Measurements from ENCODE around the gene STPG1. TPM values are rescaled to one million over a fixed set of nuclear protein-coding genes. Genes with fewer than 3 reads are reported as not detected.
A peak's percentile ranks its signal among the peaks of the same experiment; 100 is the strongest.
"Not testable (repeated sequence)": the region's sequence is repeated elsewhere in the genome, so short reads cannot be mapped to it uniquely, and the experiment has no call there.

The STPG1 gene, protein sequence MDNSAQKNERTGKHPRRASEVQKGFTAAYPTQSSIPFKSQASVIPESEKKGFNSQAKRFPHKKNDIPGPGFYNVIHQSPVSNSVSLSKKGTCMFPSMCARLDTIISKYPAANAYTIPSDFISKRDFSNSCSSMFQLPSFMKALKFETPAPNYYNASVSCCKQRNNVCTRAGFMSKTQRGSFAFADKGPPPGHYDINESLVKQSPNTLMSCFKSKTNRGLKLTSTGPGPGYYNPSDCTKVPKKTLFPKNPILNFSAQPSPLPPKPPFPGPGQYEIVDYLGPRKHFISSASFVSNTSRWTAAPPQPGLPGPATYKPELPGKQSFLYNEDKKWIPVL
- 3.8 and 5.0 TPM in 2 replicates for total RNA-seq

DNA sequence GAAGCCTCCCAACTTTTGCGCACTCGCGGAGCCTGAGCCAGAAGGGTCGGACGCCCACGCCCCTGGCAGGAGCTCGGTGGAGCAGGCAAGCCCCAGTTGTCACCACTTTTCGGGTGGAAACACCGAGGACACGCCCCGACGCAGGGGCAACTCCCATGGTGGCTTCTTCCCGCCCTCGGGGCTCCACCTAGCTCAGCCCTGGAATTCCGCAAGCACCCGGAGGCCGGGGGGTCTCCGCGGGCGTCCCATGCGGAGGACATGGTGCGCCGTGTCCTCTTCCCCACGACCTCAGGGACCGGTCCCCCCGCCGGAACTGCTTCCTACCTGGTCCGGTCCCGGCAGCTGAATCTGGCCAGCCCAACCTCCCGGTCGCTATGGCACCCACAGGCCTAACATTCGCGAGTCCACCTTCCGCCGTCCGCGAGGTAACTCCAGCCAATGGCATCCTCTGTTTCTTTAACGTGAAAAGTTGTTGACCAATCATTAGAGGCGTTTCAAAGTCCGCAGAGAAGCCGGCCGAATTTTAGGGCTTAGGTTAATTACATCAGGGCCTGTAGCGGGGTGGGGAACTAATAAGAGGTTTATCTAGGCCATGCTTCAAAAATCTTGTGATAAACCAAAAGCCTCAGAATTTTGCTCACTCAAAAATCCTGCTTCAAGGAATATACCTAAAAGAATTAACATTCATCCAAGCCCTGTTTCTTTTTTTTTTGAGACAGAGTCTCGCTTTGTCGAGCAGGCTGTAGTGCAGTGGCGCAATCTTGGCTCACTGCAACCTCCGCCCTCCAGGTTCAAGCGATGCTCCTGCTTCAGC is at the start of gene STPG1:
TSS of gene STPG1 (minus strand) at position 433 of the 814 bp plus-strand sequence. CDS start 12,394 bp downstream, outside the sequence.
- DNase-seq: peak; percentile 95
- Mint-ChIP-seq H3K9me3 (no peaks in the 10 kb centered on the region), H3K27me3 (no peaks in the 10 kb centered on the region), H3K27ac (peak within 1 kb of the TSS; percentile 87), H3K4me1 (peaks cover 43% of the 10 kb centered on the region), H3K36me3 (ENCODE audit: low read depth) (peaks cover 2% of the 10 kb centered on the region), H3K4me3 (peak within 1 kb of the TSS; percentile 89)
- intact Hi-C loops (cut with micrococcal nuclease): loop anchor here (2.0 kb wide), 1 partner anchor 21 kb away; no protein-coding TSS in a partner anchor

DNA sequence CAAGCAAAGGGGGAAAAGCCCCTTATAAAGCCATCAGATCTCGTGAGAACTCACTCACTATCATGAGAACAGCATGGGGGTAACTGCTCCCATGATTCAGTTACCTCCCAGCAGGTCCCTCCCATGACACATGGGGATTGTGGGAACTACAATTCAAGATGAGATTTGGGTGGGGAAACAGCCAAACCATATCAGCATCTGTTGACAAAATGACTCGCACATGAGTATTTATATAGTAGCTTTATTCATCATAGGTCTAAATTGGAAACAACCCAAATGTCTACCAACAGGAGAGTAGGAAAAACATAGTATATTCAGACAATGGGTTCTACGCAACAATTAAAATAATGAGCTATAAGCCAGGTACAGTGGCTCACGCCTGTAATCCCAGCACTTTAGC is 48.5 kb upstream of the STPG1 start:
- Mint-ChIP-seq H3K36me3 (ENCODE audit: low read depth) (peaks cover 66% of the 10 kb centered on the region), H3K4me1 (peaks cover 14% of the 10 kb centered on the region)
- H3K27ac Mint-ChIP-seq; intact Hi-C loops (cut with micrococcal nuclease); H3K27me3 Mint-ChIP-seq; H3K4me3 Mint-ChIP-seq; DNase-seq; H3K9me3 Mint-ChIP-seq: not testable (repeated sequence)

DNA sequence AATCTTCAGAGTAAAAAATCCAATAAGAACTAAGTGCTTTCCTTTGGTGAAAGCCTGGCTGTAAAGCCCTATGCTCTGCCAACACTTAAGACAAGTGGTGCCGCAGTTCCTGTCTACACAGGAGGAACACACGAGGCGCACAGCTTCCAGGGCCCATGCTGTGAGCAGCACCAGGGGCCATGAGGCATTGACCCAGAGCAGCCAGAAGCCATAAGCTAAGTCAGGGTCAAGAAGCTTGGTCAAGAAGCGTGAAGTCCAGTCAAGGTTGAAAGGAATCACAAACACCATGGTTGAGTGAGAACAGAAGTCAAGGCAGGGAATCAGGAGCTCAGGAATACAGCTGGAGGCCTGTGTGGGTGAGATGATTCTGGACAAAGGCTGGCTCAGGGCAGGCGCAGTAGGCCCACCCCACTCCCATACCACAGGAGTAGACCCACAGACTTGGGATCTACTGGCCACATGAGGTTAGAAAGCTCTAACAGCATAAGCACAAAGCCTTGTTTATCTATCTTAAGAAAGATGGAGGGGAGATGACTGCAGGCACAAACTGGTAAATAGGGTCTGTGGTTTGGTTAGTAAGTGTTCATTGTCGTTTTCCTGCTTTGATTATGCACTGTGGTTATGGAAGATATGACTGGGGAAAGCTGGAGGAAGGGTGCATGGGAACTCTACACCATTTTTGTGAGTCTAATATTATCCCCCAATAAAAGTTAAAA is 46.1 kb upstream of the STPG1 start:
- H3K9me3 Mint-ChIP-seq: peaks cover 6% of the 10 kb centered on the region
- DNase-seq: no peak
- H3K27ac Mint-ChIP-seq: no peak overlapping the region
- intact Hi-C loops (cut with micrococcal nuclease): no loop called here
- H3K27me3 Mint-ChIP-seq: no peaks in the 10 kb centered on the region
- H3K4me1 Mint-ChIP-seq: peaks cover 10% of the 10 kb centered on the region
- H3K36me3 Mint-ChIP-seq (ENCODE audit: low read depth): peaks cover 69% of the 10 kb centered on the region
- no peak overlapping the region for H3K4me3 Mint-ChIP-seq

DNA sequence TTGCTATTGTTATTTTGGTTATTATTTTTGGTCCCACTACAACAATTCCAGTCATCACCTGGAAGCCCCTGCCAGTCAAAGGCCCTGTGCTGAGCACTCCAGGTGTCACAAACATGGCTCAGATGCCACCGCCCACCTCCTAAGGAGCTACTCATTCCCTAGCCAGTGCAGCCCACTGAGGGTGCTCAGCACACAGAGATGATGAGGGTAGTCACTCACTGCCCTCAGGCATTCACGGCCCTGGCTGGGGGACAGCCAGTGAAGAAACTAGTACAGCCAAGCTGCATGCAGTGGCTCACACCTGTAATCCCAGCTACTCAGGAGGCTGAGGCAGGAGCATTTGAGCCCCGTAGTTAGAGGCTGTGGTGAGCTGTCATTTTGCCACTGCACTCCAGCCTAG is 44.3 kb upstream of the STPG1 start:
- Mint-ChIP-seq H3K36me3 (ENCODE audit: low read depth) (peaks cover 81% of the 10 kb centered on the region), H3K9me3 (peaks cover 6% of the 10 kb centered on the region), H3K27ac (no peak overlapping the region), H3K4me1 (peaks cover 5% of the 10 kb centered on the region), H3K4me3 (no peak overlapping the region), H3K27me3 (no peaks in the 10 kb centered on the region)
- intact Hi-C loops (cut with micrococcal nuclease): no loop called here
- no peak for DNase-seq

DNA sequence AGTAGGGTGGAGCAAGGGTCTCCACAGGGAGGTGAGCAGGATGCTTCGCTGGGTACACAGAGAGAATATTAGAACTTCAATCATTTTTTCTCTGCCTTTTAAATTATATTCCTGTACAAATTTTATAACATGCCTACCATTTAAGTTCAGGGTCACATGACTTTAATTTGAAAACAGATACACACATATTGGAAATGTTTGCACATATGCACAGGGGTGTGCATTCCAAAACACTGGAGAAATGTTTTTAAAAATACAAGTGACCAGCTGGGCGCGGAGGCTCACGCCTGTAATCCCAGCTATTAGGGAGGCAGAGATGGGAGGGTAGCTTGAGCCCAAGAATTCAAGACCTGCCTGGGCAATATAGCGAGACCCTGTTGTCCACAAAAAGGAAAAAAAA is 41.7 kb upstream of the STPG1 start:
- no peaks in the 10 kb centered on the region for H3K9me3 Mint-ChIP-seq
- peaks cover 5% of the 10 kb centered on the region for H3K4me1 Mint-ChIP-seq
- H3K27ac Mint-ChIP-seq: no peak overlapping the region
- no peak overlapping the region for H3K4me3 Mint-ChIP-seq
- DNase-seq: no peak
- H3K27me3 Mint-ChIP-seq: no peaks in the 10 kb centered on the region
- peaks cover 80% of the 10 kb centered on the region for H3K36me3 Mint-ChIP-seq (ENCODE audit: low read depth)
- intact Hi-C loops (cut with micrococcal nuclease): no loop called here

DNA sequence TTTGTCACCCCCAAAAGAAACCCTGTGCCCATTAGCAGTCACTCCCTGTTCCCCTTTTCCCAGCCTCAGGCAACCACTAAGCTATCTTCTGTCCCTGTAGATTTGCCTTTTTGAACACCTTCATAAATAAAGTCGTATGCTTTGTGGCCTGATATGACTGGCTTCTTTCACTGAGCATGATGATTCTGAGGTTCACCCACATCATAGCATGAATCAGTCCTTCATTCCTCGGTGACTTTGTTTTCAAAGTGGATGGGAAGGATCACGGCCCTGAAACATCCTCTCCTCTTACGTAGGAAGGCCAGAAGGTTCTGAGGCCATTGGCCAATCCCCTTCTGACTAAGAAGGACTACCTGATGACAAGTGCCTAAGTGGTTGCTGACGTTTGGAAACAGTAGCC is 41.1 kb upstream of the STPG1 start:
- Mint-ChIP-seq H3K4me3 (no peak overlapping the region), H3K9me3 (no peaks in the 10 kb centered on the region), H3K4me1 (peaks cover 2% of the 10 kb centered on the region), H3K36me3 (ENCODE audit: low read depth) (peaks cover 79% of the 10 kb centered on the region), H3K27ac (no peak overlapping the region), H3K27me3 (no peaks in the 10 kb centered on the region)
- intact Hi-C loops (cut with micrococcal nuclease): no loop called here
- no peak for DNase-seq

DNA sequence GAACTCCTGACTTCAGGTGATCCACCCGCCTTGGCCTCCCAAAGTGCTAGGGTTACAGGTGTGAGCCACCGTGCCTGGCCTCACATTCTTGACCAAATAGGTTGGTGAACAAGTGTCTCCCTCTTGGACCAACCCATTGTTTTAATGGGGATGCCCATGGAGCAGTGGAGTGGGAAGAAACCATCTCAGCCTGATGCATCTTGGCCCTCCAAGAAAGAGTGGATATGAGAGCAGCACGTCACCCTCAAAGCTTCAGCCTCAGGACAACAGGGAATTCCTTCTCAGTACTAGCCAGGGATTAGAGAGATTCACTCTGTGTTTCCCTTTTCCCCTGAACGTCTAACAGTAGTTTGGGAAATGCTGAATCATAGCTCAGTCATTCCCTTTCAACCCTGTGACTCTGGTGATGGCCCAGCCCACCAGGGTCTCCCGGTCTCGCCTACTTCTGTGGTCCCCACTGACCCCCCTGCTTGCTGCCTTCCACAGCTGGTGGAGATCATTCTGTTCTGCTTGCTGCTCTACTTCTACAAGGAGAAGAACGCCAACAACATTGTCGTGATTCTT is 39.4 kb upstream of the STPG1 start:
- intact Hi-C loops (cut with micrococcal nuclease): no loop called here
- Mint-ChIP-seq H3K4me3 (no peak overlapping the region), H3K36me3 (ENCODE audit: low read depth) (peaks cover 71% of the 10 kb centered on the region), H3K9me3 (no peaks in the 10 kb centered on the region), H3K27ac (no peak overlapping the region), H3K27me3 (no peaks in the 10 kb centered on the region), H3K4me1 (peaks cover 2% of the 10 kb centered on the region)
- DNase-seq: no peak

DNA sequence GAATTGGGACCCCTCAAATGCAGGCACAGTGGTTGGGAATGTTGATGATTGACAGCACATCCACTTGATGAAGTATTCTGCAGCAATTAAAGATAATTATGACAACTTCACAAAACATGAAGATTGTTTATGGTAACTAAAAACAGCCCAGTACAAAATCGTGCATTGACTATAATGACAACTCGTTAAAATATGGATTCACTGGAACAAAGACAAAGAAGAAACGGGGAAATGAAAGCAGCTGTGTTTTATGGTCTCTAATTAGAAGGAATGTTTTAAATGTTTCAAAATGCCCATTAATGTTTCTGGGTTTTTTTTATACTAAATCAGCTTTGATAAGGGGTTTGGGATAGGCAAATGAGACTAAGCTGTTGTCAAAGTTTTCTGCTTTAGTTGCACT is 38.2 kb upstream of the STPG1 start:
- no peaks in the 10 kb centered on the region for H3K9me3 Mint-ChIP-seq
- peaks cover 2% of the 10 kb centered on the region for H3K4me1 Mint-ChIP-seq
- intact Hi-C loops (cut with micrococcal nuclease): no loop called here
- peaks cover 66% of the 10 kb centered on the region for H3K36me3 Mint-ChIP-seq (ENCODE audit: low read depth)
- no peak overlapping the region for H3K4me3 Mint-ChIP-seq
- H3K27ac Mint-ChIP-seq: peak overlapping the region; percentile 2
- no peaks in the 10 kb centered on the region for H3K27me3 Mint-ChIP-seq
- DNase-seq: no peak

DNA sequence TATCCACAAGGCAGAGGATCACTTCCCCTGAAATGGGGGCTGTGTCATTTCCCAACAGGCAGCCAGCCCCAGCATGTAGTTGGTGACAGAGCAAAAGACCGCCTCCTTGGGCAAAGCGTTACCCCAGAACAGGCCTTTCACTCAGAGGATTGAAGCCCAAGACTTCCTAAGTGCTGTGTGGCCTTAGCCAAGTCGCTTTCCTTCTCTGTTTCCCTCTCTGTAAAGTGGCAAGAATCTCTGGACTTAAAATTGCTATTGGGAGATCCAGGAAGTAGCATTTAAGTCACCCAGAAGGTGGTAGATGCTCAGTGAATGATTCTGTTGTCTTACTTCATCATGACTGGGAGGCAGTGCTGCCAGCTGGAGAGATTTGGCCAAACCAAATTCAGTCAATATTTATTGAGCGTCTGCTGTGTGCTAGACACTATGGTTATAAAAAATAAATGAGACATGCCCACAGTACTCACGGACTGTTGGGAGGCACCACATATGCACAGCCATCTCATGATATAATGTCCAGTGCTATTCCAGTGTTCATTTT is 37.3 kb upstream of the STPG1 start:
- intact Hi-C loops (cut with micrococcal nuclease): no loop called here
- peak overlapping the region; percentile 4 for H3K27ac Mint-ChIP-seq
- peaks cover 2% of the 10 kb centered on the region for H3K4me1 Mint-ChIP-seq
- no peaks in the 10 kb centered on the region for H3K9me3 Mint-ChIP-seq
- DNase-seq: no peak
- no peak overlapping the region for H3K4me3 Mint-ChIP-seq
- H3K27me3 Mint-ChIP-seq: no peaks in the 10 kb centered on the region
- peaks cover 68% of the 10 kb centered on the region for H3K36me3 Mint-ChIP-seq (ENCODE audit: low read depth)

DNA sequence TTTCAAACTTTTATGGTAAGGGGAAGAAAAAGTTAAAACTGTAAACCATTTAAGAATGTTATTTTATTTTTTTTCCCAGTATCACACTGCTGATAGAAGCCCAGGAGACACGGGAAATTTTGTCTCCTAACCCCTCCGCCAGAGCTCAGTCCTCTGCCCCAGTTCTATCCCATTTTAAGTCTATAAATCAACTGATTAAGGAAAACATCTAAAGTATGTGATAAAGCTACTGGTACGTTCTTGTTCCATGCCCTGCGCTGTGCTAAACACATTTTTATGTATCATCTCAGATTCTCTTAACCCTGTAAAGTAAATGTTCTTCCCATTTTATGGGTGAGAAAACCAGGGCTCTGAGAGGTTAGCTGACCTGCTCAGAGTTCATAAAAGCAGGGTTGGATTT is 36.7 kb upstream of the STPG1 start:
- DNase-seq: no peak
- intact Hi-C loops (cut with micrococcal nuclease): no loop called here
- peaks cover 70% of the 10 kb centered on the region for H3K36me3 Mint-ChIP-seq (ENCODE audit: low read depth)
- H3K9me3 Mint-ChIP-seq: no peaks in the 10 kb centered on the region
- H3K27ac Mint-ChIP-seq: no peak overlapping the region
- H3K27me3 Mint-ChIP-seq: no peaks in the 10 kb centered on the region
- H3K4me3 Mint-ChIP-seq: no peak overlapping the region
- peaks cover 2% of the 10 kb centered on the region for H3K4me1 Mint-ChIP-seq

DNA sequence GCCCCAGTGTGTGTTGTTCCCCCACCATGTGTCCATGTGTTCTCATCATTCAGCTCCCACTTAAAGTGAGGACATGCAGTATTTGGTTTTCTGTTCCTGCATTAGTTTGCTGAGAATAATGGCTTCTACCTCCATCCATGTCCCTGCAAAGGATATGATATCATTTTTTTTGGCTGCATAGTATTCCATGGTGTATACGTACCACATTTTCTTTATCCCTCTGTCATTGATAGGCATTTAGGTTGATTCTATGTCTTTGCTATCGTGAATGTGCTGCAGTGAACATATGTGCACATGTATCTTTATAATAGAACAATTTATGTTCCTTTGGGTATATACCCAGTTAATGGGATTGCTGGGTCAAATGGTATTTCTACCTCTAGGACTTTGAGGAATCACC is 32.9 kb upstream of the STPG1 start:
- H3K27ac Mint-ChIP-seq; H3K27me3 Mint-ChIP-seq; H3K4me3 Mint-ChIP-seq; intact Hi-C loops (cut with micrococcal nuclease); H3K4me1 Mint-ChIP-seq; H3K9me3 Mint-ChIP-seq; DNase-seq: not testable (repeated sequence)
- H3K36me3 Mint-ChIP-seq (ENCODE audit: low read depth): peaks cover 47% of the 10 kb centered on the region

DNA sequence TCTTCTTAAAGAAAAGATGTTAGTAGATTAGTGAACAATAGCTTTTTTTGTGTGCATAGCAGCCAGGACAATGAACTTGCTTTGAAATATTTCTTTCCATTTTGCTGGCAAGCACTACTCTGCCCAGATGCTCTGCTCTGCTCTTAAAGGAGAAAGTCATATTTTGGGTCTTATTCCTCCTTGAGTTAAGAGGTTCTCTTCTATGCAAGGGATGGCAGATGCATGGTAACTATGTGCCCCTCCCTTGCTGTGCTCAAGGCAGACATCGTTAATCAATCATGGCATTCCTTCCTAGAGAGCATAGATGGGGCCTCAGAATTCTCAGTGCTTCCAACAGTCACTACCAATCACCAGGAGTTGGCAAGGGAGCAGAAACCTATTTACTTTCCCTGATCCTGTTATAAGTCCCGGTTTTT is 29.7 kb upstream of the STPG1 start:
- Mint-ChIP-seq H3K36me3 (ENCODE audit: low read depth) (peaks cover 42% of the 10 kb centered on the region), H3K27ac (no peak overlapping the region), H3K9me3 (no peaks in the 10 kb centered on the region), H3K27me3 (no peaks in the 10 kb centered on the region), H3K4me3 (no peak overlapping the region), H3K4me1 (peaks cover 3% of the 10 kb centered on the region)
- DNase-seq: no peak
- intact Hi-C loops (cut with micrococcal nuclease): no loop called here

DNA sequence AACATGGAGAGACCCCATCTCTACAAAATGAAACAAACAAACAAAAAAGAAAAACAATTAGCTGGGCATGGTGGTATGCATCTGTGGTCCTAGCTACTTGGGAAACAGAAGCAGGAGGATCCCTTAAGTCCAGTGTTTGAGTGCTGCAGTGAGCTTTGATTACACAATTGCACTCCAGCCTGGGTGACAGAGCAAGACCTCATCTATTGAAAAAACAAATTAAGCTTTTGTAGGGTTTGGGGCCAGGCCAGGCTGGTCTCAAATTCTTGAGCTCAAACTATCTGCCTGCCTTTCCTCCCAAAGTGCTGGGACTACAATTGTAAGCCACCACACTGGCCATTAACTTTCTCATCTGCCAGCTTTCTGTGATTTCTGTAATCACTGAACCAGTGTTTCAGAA is 29.2 kb upstream of the STPG1 start:
- H3K27ac Mint-ChIP-seq: no peak overlapping the region
- no peak for DNase-seq
- intact Hi-C loops (cut with micrococcal nuclease): no loop called here

More for the DNA sequence above, 29.2 kb upstream of the STPG1 start:
- H3K36me3 Mint-ChIP-seq (ENCODE audit: low read depth): peaks cover 42% of the 10 kb centered on the region
- H3K9me3 Mint-ChIP-seq: no peaks in the 10 kb centered on the region
- H3K4me3 Mint-ChIP-seq: no peak overlapping the region
- H3K27me3 Mint-ChIP-seq: no peaks in the 10 kb centered on the region
- peaks cover 3% of the 10 kb centered on the region for H3K4me1 Mint-ChIP-seq

All from activated CD4-positive, alpha-beta T cell treated with anti-CD3 and anti-CD28 coated beads, Interleukin-2, amount 10 ng/mL, durations not matched to agents 24 days and 14 days (primary cell).